SU-DHL-6 (cell line): ENCODE measurements around the gene HS3ST3B1.

ENCODE experiments used
- CTCF ChIP-seq: fragments of 200-600 bp; sonication (generic); IDR thresholded peaks from one replicate; pipeline ENCODE4 v1.5.1; 2017; ENCODE audit warnings: antibody characterized with exemption, mild to moderate bottlenecking, low read length, moderate library complexity; ENCODE audit not compliant: insufficient read depth, poor library complexity, severe bottlenecking
- EZH2phosphoT487 ChIP-seq: fragments of 200-600 bp; sonication (generic), shearing (Covaris generic); conservative IDR thresholded peaks from 2 replicates; pipeline ENCODE4 v1.6.1; 2018; ENCODE audit warnings: mild to moderate bottlenecking, antibody characterized with exemption, low read length, moderate library complexity, mixed read lengths

GRCh38 chr17:14398766-14399165 lies 97.9 kb downstream of the HS3ST3B1 start:
- no peak for TF ChIP-seq CTCF
- TF ChIP-seq EZH2phosphoT487, result no peak
